Panc1 (cell line): ENCODE data around the gene MYRIP.

Experiments
- POLR2AphosphoS5 ChIP-seq: IDR thresholded peaks from 2 replicates; pipeline ENCODE4 v1.6.1; 2012; ENCODE audit warnings: mild to moderate bottlenecking, low read depth, low read length, moderate library complexity
- TF ChIP-seq, protein P1 (sequence below): fragments of 450-650 bp; IDR thresholded peaks from 2 replicates; pipeline ENCODE4 v1.5.1; 2017; ENCODE audit warnings: mild to moderate bottlenecking

DNA sequence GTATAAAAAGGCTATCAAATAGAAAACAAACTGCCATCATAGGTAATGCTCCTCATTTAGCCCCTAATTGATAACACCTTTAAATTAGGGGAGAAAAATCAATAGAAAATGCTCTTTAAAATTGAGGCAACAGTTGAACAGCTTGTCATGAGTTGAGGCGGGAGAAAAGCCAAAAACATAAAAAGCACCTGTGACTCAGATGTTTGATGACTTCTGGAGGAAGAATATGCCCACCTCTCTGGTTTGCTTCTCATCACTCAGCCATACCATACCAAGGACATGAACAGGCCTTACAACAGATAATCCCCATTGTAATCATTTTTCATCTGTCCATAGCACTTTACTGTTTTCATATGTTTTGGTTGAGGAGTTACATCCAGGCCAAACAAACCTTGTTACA, 246.0 kb downstream of the MYRIP start:
- TF ChIP-seq, protein P1, sequence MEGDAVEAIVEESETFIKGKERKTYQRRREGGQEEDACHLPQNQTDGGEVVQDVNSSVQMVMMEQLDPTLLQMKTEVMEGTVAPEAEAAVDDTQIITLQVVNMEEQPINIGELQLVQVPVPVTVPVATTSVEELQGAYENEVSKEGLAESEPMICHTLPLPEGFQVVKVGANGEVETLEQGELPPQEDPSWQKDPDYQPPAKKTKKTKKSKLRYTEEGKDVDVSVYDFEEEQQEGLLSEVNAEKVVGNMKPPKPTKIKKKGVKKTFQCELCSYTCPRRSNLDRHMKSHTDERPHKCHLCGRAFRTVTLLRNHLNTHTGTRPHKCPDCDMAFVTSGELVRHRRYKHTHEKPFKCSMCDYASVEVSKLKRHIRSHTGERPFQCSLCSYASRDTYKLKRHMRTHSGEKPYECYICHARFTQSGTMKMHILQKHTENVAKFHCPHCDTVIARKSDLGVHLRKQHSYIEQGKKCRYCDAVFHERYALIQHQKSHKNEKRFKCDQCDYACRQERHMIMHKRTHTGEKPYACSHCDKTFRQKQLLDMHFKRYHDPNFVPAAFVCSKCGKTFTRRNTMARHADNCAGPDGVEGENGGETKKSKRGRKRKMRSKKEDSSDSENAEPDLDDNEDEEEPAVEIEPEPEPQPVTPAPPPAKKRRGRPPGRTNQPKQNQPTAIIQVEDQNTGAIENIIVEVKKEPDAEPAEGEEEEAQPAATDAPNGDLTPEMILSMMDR, result no peak
- no peak for TF ChIP-seq POLR2AphosphoS5
